Measurements from ENCODE around the gene CHRNB4. TPM values are rescaled to one million over a fixed set of nuclear protein-coding genes. Genes with fewer than 3 reads are reported as not detected.

The CHRNB4 gene
- total and polyA plus RNA-seq, 2 donors (not counting 3 experiments of a cell fraction or from before 2014, with no cell fraction given) = 0.08 TPM; not detected in 1

- no peak overlapping the region for H3K9ac ChIP-seq (replicated peaks; ENCODE audit: extremely low read depth, insufficient read depth, low read length)
- POLR2A ChIA-PET = no interaction called here
- BruUV-seq (replicated peaks) = no TSS peak
Measured at GRCh38 chr15:78629716-78630065, 11.3 kb downstream of the CHRNB4 start.

More at GRCh38 chr15:78629716-78630065, 11.3 kb downstream of the CHRNB4 start:
- Histone ChIP-seq H3K4me1 (ENCODE audit: control insufficient read depth, extremely low read depth, insufficient read depth, low read length) (no peaks in the 10 kb centered on the region), H3K79me2 (ENCODE audit: control insufficient read depth, insufficient read depth, low read length) (no peaks in the 10 kb centered on the region), H3K4me2 (ENCODE audit: insufficient read depth, low read length) (no peak overlapping the region), H3K9me3 (replicated peaks; ENCODE audit: control insufficient read depth, insufficient read depth, low read length) (no peaks in the 10 kb centered on the region), H3K27me3 (ENCODE audit: control insufficient read depth in 2 of 2, insufficient read depth in 2 of 2, low read length in 2 of 2) (peaks cover 7 to 9% of the 10 kb centered on the region in 2 experiments), H3K27ac (ENCODE audit: insufficient read depth, low read depth, low read length) (no peak overlapping the region), H3K4me3 (replicated peaks in 1 of 3; ENCODE audit: insufficient read depth in 1 of 3, low read depth in 1 of 3, low read length in 3 of 3) (no peak overlapping the region), H3K36me3 (ENCODE audit: control insufficient read depth in 2 of 2, extremely low read depth in 1 of 2, insufficient read depth in 2 of 2, low read length in 2 of 2) (no peaks in the 10 kb centered on the region), H3K9me1 (replicated peaks; ENCODE audit: control insufficient read depth, extremely low read depth, insufficient read depth, low read length) (no peaks in the 10 kb centered on the region), H4K20me1 (replicated peaks; ENCODE audit: control insufficient read depth, extremely low read depth, insufficient read depth, low read length) (no peaks in the 10 kb centered on the region), H2AFZ (ENCODE audit: low read depth, low read length) (no peak overlapping the region)
- dilution Hi-C loops (cut with MboI; ENCODE audit: extremely low pct_ligation_motif_present, low sequenced_read_pairs) = no loop called here
- TF ChIP-seq POLR2AphosphoS5 (IDR thresholded peaks at IDR 0.05; ENCODE audit: insufficient read depth, low read depth, low read length) = no peak
- no peak for TF ChIP-seq MYC (IDR thresholded peaks at IDR 0.05; ENCODE audit: low read depth, low read length)
- TF ChIP-seq CTCF (IDR thresholded peaks at IDR 0.05; ENCODE audit: extremely low read depth in 1 of 2, insufficient read depth in 1 of 2, low read depth in 1 of 2, low read length in 2 of 2) = no peak
- DNase-seq (ENCODE audit: low read depth, low spot score) = no peak
- FAIRE-seq = no peak
- intact Hi-C loops (cut with micrococcal nuclease) = no loop called here
- CTCF ChIA-PET = interaction anchor here (0.9 to 1.2 kb wide), 2 partner anchors 9 to 80 kb away, joined by 3 to 6 read pairs; no protein-coding TSS in a partner anchor

All from endothelial cell of umbilical vein (primary cell).